ENCODE measurements around the gene MAP3K9.

DNA sequence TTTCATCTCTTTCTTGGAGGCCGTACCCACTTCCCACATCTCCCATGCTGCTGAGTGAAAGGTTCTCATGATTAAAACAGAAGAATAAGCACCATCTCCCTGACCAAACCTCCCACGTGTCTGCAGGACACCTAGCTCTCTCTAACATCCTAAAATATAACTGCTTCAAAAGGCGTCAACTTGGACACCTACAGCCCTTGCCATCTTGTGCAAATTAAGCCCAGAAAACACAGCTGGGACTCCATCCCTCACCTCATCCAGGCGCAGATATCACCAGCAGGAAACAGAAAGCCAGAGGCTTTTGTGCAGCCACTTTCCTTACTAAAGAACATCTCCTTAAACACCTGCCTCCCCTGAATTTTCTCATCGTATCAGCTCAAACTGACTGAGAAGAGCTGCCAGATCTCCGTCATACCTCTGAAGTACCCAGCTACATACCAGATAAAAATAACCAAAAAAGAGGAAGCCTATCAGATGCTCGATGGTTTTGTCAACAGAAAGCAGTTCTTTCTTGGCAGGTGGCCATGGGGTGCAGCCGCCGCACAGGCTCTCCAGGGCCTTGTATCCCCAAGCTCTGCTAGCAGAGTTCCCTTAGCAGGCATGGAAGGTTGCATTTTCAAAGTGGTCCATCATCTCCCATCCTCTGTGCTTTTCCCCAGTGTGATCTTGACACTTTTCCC is 28.8 kb downstream of the MAP3K9 start:
- no peak for TF ChIP-seq POLR2A (IDR thresholded peaks at IDR 0.05)
- TF ChIP-seq, protein P1, sequence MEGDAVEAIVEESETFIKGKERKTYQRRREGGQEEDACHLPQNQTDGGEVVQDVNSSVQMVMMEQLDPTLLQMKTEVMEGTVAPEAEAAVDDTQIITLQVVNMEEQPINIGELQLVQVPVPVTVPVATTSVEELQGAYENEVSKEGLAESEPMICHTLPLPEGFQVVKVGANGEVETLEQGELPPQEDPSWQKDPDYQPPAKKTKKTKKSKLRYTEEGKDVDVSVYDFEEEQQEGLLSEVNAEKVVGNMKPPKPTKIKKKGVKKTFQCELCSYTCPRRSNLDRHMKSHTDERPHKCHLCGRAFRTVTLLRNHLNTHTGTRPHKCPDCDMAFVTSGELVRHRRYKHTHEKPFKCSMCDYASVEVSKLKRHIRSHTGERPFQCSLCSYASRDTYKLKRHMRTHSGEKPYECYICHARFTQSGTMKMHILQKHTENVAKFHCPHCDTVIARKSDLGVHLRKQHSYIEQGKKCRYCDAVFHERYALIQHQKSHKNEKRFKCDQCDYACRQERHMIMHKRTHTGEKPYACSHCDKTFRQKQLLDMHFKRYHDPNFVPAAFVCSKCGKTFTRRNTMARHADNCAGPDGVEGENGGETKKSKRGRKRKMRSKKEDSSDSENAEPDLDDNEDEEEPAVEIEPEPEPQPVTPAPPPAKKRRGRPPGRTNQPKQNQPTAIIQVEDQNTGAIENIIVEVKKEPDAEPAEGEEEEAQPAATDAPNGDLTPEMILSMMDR (IDR thresholded peaks at IDR 0.05) = no peak
